GM19043 (cell line): ENCODE results near the gene WRAP73.

Experiments
- ATAC-seq: cut with Tn5 transposase; IDR thresholded peaks from one replicate; pipeline ENCODE4 v1.9.1; 2021; ENCODE audit warnings: low read depth; ENCODE audit not compliant: unreplicated experiment

The WRAP73 gene

GRCh38 chr1:3651026-3651929, 1.4 kb upstream of the WRAP73 start:
- no peak for ATAC-seq

- ATAC-seq = no peak
Measured at GRCh38 chr1:3650248-3651025, 534 bp upstream of the WRAP73 start.

GRCh38 chr1:3646596-3646995, 3.3 kb downstream of the WRAP73 start:
- ATAC-seq = no peak

- ATAC-seq = no peak
Measured at GRCh38 chr1:3645666-3646355, 4.1 kb downstream of the WRAP73 start.

GRCh38 chr1:3645247-3645646, 4.7 kb downstream of the WRAP73 start:
- ATAC-seq = no peak

GRCh38 chr1:3644273-3644672, 5.6 kb downstream of the WRAP73 start:
- no peak for ATAC-seq

GRCh38 chr1:3642919-3643675, 6.8 kb downstream of the WRAP73 start:
- ATAC-seq = no peak

GRCh38 chr1:3641816-3642215, 8.1 kb downstream of the WRAP73 start:
- ATAC-seq = no peak

- no peak for ATAC-seq
Measured at GRCh38 chr1:3641046-3641760, 8.7 kb downstream of the WRAP73 start.

GRCh38 chr1:3640121-3640837, 9.6 kb downstream of the WRAP73 start:
- no peak for ATAC-seq

- ATAC-seq = no peak
Measured at GRCh38 chr1:3639397-3639911, 10.4 kb downstream of the WRAP73 start.

- ATAC-seq = no peak
Measured at GRCh38 chr1:3638676-3639075, 11.2 kb downstream of the WRAP73 start.

GRCh38 chr1:3638027-3638426, 11.9 kb downstream of the WRAP73 start:
- no peak for ATAC-seq

- no peak for ATAC-seq
Measured at GRCh38 chr1:3636531-3636930, 13.4 kb downstream of the WRAP73 start.

GRCh38 chr1:3636080-3636479, 13.8 kb downstream of the WRAP73 start:
- no peak for ATAC-seq

GRCh38 chr1:3634059-3634800, 15.7 kb downstream of the WRAP73 start:
- ATAC-seq = no peak

- ATAC-seq = no peak
Measured at GRCh38 chr1:3633344-3634058, 16.4 kb downstream of the WRAP73 start.
